GM23248 (cell line): ENCODE measurements around the gene TMEM8B. TPM values are rescaled to one million over a fixed set of nuclear protein-coding genes. Genes with fewer than 3 reads are reported as not detected.

Experiments
- DNase-seq: peaks from one replicate; pipeline ENCODE4 v3.0.0-alpha.2; 2015
- H2AFZ ChIP-seq: fragments of 200-600 bp; sonication (generic); 2 replicates; pipeline ENCODE4 v1.6.1; 2016; ENCODE audit warnings: antibody characterized with exemption
- H3F3A ChIP-seq: fragments of 200-600 bp; sonication (generic); 2 replicates; pipeline ENCODE4 v1.6.1; 2016; ENCODE audit warnings: mild to moderate bottlenecking, antibody characterized with exemption, mixed run types; ENCODE audit not compliant: insufficient read depth
- H3K27ac ChIP-seq: fragments of 200-600 bp; sonication (generic); 2 replicates; pipeline ENCODE4 v1.5.1; 2016; ENCODE audit warnings: mild to moderate bottlenecking
- H3K27me3 ChIP-seq: fragments of 200-600 bp; sonication (generic); replicated peaks from 2 replicates; pipeline ENCODE4 v1.6.1; 2016; ENCODE audit warnings: mild to moderate bottlenecking; ENCODE audit not compliant: insufficient read depth
- H3K36me3 ChIP-seq: fragments of 200-600 bp; sonication (generic); 2 replicates; pipeline ENCODE4 v1.6.1; 2016; ENCODE audit warnings: low read depth, mild to moderate bottlenecking
- H3K4me1 ChIP-seq: fragments of 200-600 bp; sonication (generic); 2 replicates; pipeline ENCODE4 v1.6.1; 2016; ENCODE audit warnings: mild to moderate bottlenecking; ENCODE audit not compliant: insufficient read depth
- H3K4me2 ChIP-seq: fragments of 200-600 bp; sonication (generic); one replicate; pipeline ENCODE4 v1.6.1; 2016; ENCODE audit warnings: mild to moderate bottlenecking; ENCODE audit not compliant: unreplicated experiment
- H3K4me3 ChIP-seq: fragments of 200-600 bp; sonication (generic); 2 replicates; pipeline ENCODE4 v1.5.1; 2016; ENCODE audit warnings: mild to moderate bottlenecking
- H3K79me2 ChIP-seq: fragments of 200-600 bp; sonication (generic); 2 replicates; pipeline ENCODE4 v1.6.1; 2016; ENCODE audit warnings: mild to moderate bottlenecking; ENCODE audit not compliant: insufficient read depth
- H3K9ac ChIP-seq: fragments of 200-600 bp; sonication (generic); 2 replicates; pipeline ENCODE4 v1.6.1; 2016; ENCODE audit warnings: mild to moderate bottlenecking
- H3K9me2 ChIP-seq: fragments of 200-600 bp; sonication (generic); 2 replicates; pipeline ENCODE4 v1.6.1; 2016; ENCODE audit warnings: mixed run types, mild to moderate bottlenecking, moderate library complexity; ENCODE audit not compliant: insufficient read depth
- H3K9me3 ChIP-seq: fragments of 200-600 bp; sonication (generic); one replicate; pipeline ENCODE4 v1.6.1; 2017; ENCODE audit warnings: low read depth
- H4K20me1 ChIP-seq: fragments of 200-600 bp; sonication (generic); 2 replicates; pipeline ENCODE4 v1.6.0; 2016; ENCODE audit not compliant: insufficient read depth
- EZH2 ChIP-seq: fragments of 200-600 bp; sonication (generic); IDR thresholded peaks from 2 replicates; pipeline ENCODE4 v1.6.1; 2018; ENCODE audit warnings: antibody characterized with exemption, mild to moderate bottlenecking; ENCODE audit not compliant: insufficient read depth, poor library complexity, severe bottlenecking
- EZH2phosphoT487 ChIP-seq: fragments of 200-600 bp; sonication (generic); IDR thresholded peaks from 2 replicates; pipeline ENCODE4 v1.6.1; 2018; ENCODE audit warnings: antibody characterized with exemption, moderate library complexity, mild to moderate bottlenecking, low read depth; ENCODE audit not compliant: insufficient read depth
- WGBS, 2 experiments: methylation state at CpG; one replicate each; pipeline ENCODE4 v1.1.6; 2015 to 2017; ENCODE audit warnings: low lambda C conversion rate in 2 of 2, low coverage in 1 of 2; ENCODE audit errors: missing lambda C conversion rate in 2 of 2; 5-methylcytosine and 5-hydroxymethylcytosine counted together
- in situ Hi-C: fragments of 300-500 bp; cut with MboI; formaldehyde crosslinking; loops from 2 replicates; pipeline ENCODE4 v1.15.0; 2020
- polyA plus RNA-seq: library from polyadenylated mRNA; unstranded; fragments of >200 nt; fragmentation: Nextera tagmentation; extraction: Ambion mirVana; gene quantifications from 2 replicates; pipeline ENCODE4 v1.2.1, GENCODE V29; 2016
- total RNA-seq: library from RNA; depleted of rRNA; stranded (reverse); fragments of >200 nt; shearing (Covaris generic); gene quantifications from 2 replicates; pipeline ENCODE4 v1.2.3, GENCODE V29; 2014

TMEM8B gene
- total and polyA plus RNA-seq, 2 experiments from 2014 or later, result 3.7 to 4.9 TPM

DNA sequence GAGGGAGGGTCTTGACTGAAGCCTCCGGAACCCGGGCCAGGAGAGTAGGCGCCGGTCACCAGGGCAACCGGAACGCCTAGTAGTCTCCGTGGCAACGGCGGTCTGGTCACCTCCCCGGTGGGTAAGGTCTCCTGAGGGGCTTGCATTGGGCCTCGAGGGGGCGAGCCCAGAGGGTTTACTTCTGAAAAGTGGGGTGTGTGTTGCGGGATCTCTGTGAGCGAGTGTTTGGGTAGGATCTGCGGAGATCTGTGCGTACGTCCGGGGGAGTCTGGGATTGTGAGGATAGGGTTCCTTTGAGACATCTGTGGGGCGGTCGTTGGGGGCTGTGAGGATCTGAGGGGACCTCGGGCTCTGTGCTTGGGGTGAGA is 328 bp upstream of the TMEM8B start, which contains the start of gene FAM221B:
TSS of gene FAM221B (minus strand) at position 17 of the 368 bp plus-strand sequence. CDS start 2,571 bp downstream, outside the sequence.
- Histone ChIP-seq H4K20me1 (no peaks in the 10 kb centered on the region), H3K9ac (peak within 1 kb of the TSS; percentile 87)
- in situ Hi-C loops, result no loop called here

GRCh38 chr9:35829764-35830096 is 702 bp downstream of the TMEM8B start:
- TF ChIP-seq EZH2phosphoT487 (no peak), EZH2 (no peak)
- Histone ChIP-seq H3K27me3 (no peaks in the 10 kb centered on the region), H2AFZ (peak overlapping the region; percentile 98), H3K4me2 (peak overlapping the region; percentile 90), H3K9me3 (no peaks in the 10 kb centered on the region), H3K79me2 (peaks cover 10% of the 10 kb centered on the region; the same call in 1 of the 2 replicates), H3K36me3 (no peaks in the 10 kb centered on the region), H3K9ac (peak overlapping the region; percentile 87), H3K27ac (peak overlapping the region; percentile 53), H3F3A (peaks cover 12% of the 10 kb centered on the region), H3K4me3 (peak overlapping the region; percentile 83), H3K4me1 (peaks cover 27% of the 10 kb centered on the region), H3K9me2 (no peaks in the 10 kb centered on the region), H4K20me1 (no peaks in the 10 kb centered on the region)
- 2 to 17% methylated on average over 2 of the region's 2 CpGs for WGBS, 2 experiments
- in situ Hi-C loops, result no loop called here
- no peak for DNase-seq

More for the DNA sequence above, 328 bp upstream of the TMEM8B start, which contains the start of gene FAM221B:
- Histone ChIP-seq H3K4me1 (peaks cover 27% of the 10 kb centered on the region), H3F3A (peaks cover 12% of the 10 kb centered on the region), H3K36me3 (no peaks in the 10 kb centered on the region), H3K9me2 (no peaks in the 10 kb centered on the region), H3K27ac (peak within 1 kb of the TSS; percentile 63), H3K4me3 (peak within 1 kb of the TSS; percentile 83), H3K79me2 (peaks cover 10% of the 10 kb centered on the region; the same call in 1 of the 2 replicates), H3K9me3 (no peaks in the 10 kb centered on the region), H3K27me3 (no peaks in the 10 kb centered on the region), H2AFZ (peak within 1 kb of the TSS; percentile 98), H3K4me2 (peak within 1 kb of the TSS; percentile 90)
- DNase-seq, result peak; percentile 50
- TF ChIP-seq EZH2phosphoT487, result no peak
- no peak for TF ChIP-seq EZH2
- 10 to 11% methylated on average over 21 of the region's 21 CpGs for WGBS, 2 experiments

DNA sequence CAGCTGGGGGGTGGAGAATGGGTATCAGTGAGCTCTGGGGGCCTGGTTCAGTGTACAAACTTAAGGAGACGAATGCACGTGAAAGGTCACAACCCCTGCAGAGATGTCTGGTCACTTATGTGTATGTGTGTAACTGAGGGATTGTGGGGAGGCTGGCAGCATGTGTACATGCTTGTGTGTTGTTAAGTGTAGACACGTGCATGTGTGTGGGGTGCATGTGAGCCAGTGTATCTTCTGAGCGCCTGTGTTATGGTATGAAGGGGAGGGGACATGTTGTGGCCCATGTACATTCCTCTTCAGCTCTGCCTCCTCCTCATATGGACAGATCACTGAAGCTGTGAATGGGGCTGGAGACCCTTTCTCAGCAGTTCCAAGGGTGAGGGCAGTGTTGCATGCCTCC is 2.0 kb downstream of the TMEM8B start:
- no peak overlapping the region for H3K4me3 ChIP-seq
- H3K9ac ChIP-seq, result no peak overlapping the region
- H3K27me3 ChIP-seq, result no peaks in the 10 kb centered on the region
- H3K4me1 ChIP-seq, result peaks cover 26% of the 10 kb centered on the region
- no peaks in the 10 kb centered on the region for H4K20me1 ChIP-seq
- no peak overlapping the region for H2AFZ ChIP-seq
- H3K9me2 ChIP-seq, result no peaks in the 10 kb centered on the region
- no peaks in the 10 kb centered on the region for H3K9me3 ChIP-seq
- H3K79me2 ChIP-seq, result peaks cover 10% of the 10 kb centered on the region; the same call in 1 of the 2 replicates
- H3K36me3 ChIP-seq, result no peaks in the 10 kb centered on the region
- H3K4me2 ChIP-seq, result no peak overlapping the region
- H3K27ac ChIP-seq, result no peak overlapping the region
- in situ Hi-C loops, result no loop called here
- 52 to 65% methylated on average over 4 of the region's 4 CpGs for WGBS, 2 experiments
- no peak for DNase-seq
- TF ChIP-seq EZH2, result no peak
- TF ChIP-seq EZH2phosphoT487, result no peak
- H3F3A ChIP-seq, result peaks cover 12% of the 10 kb centered on the region

DNA sequence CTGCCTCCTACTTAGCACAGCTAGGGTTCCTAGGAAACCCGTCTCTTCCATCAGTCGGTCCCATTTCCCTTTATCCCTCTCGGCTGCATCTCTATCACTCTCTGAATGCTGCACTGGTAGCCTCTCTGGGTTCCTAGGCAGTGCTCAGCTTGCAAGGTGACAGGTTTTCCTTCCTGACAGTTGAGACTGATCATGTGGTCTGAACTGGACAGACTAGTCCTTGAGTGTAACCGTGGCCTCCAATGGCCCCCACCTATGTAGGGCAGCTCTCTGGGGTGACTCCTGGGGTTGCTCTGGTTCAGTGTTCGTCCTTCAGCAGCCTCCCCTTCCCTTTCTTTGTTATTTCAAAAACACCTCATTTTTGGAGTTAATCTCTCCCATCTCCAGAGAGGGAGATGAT is 3.8 kb downstream of the TMEM8B start:
- in situ Hi-C loops, result no loop called here
- Histone ChIP-seq H3K4me1 (peaks cover 10% of the 10 kb centered on the region), H3K4me2 (no peak overlapping the region), H3K36me3 (no peaks in the 10 kb centered on the region), H3K27me3 (no peaks in the 10 kb centered on the region), H3F3A (no peaks in the 10 kb centered on the region), H4K20me1 (no peaks in the 10 kb centered on the region), H3K9ac (no peak overlapping the region), H2AFZ (no peak overlapping the region), H3K9me3 (no peaks in the 10 kb centered on the region), H3K4me3 (no peak overlapping the region), H3K27ac (no peak overlapping the region), H3K9me2 (no peaks in the 10 kb centered on the region), H3K79me2 (peaks cover 10% of the 10 kb centered on the region; the same call in 1 of the 2 replicates)
- no peak for DNase-seq
- WGBS, 2 experiments, result 76 to 78% methylated on average over 5 of the region's 5 CpGs
- TF ChIP-seq EZH2phosphoT487 (no peak), EZH2 (no peak)
